H9 (cell line): ENCODE data around the gene CIART. TPM values are rescaled to one million over a fixed set of nuclear protein-coding genes. Genes with fewer than 3 reads are reported as not detected.

Experiments
- DNase-seq: peaks from one replicate; pipeline ENCODE4 v3.0.0-alpha.2; 2017
- H2AFZ ChIP-seq: one replicate; pipeline ENCODE4 v1.6.1; 2013; ENCODE audit warnings: mild to moderate bottlenecking, low read length, control low read depth, moderate library complexity
- H2AK5ac ChIP-seq: 2 replicates; pipeline ENCODE4 v1.6.1; 2013; ENCODE audit warnings: low read length, control low read depth, mixed read lengths; ENCODE audit not compliant: insufficient read length
- H2BK120ac ChIP-seq: one replicate; pipeline ENCODE4 v1.6.1; 2013; ENCODE audit warnings: low read depth, mild to moderate bottlenecking, low read length, control low read depth, inconsistent platforms; ENCODE audit not compliant: poor library complexity, severe bottlenecking
- H2BK12ac ChIP-seq: 2 replicates; pipeline ENCODE4 v1.6.1; 2013; ENCODE audit warnings: low read length, control low read depth, mixed read lengths, low read depth; ENCODE audit not compliant: insufficient read length
- H2BK15ac ChIP-seq: 2 replicates; pipeline ENCODE4 v1.6.1; 2013; ENCODE audit warnings: low read depth, low read length, control low read depth
- H2BK20ac ChIP-seq: one replicate; pipeline ENCODE4 v1.6.1; 2013; ENCODE audit warnings: low read depth, mild to moderate bottlenecking, low read length, control low read depth, inconsistent platforms; ENCODE audit not compliant: poor library complexity, severe bottlenecking
- H2BK5ac ChIP-seq: 2 replicates; pipeline ENCODE4 v1.6.1; 2013; ENCODE audit warnings: low read length, control low read depth, mixed read lengths; ENCODE audit not compliant: insufficient read length
- H3K14ac ChIP-seq: 2 replicates; pipeline ENCODE4 v1.6.1; 2013; ENCODE audit warnings: low read length, control low read depth; ENCODE audit not compliant: insufficient read depth
- H3K18ac ChIP-seq: 2 replicates; pipeline ENCODE4 v1.6.1; 2013; ENCODE audit warnings: low read depth, mild to moderate bottlenecking, mixed read lengths, low read length, control low read depth; ENCODE audit not compliant: insufficient read length
- H3K23ac ChIP-seq: 2 replicates; pipeline ENCODE4 v1.6.1; 2013; ENCODE audit warnings: low read length, control low read depth, mixed read lengths, low read depth; ENCODE audit not compliant: insufficient read length
- H3K23me2 ChIP-seq: 2 replicates; pipeline ENCODE4 v1.6.1; 2013; ENCODE audit warnings: low read depth, mild to moderate bottlenecking, mixed read lengths, low read length, control low read depth; ENCODE audit not compliant: insufficient read length, poor library complexity, severe bottlenecking
- H3K27ac ChIP-seq: 2 replicates; pipeline ENCODE4 v1.5.1; 2013; ENCODE audit warnings: low read length, control low read depth, mixed read lengths, low read depth; ENCODE audit not compliant: insufficient read length
- H3K27me3 ChIP-seq: 2 replicates; pipeline ENCODE4 v1.6.1; 2013; ENCODE audit warnings: low read length, control low read depth, inconsistent platforms; ENCODE audit not compliant: insufficient read depth
- H3K4ac ChIP-seq: 2 replicates; pipeline ENCODE4 v1.6.1; 2013; ENCODE audit warnings: low read depth, mild to moderate bottlenecking, control low read depth, inconsistent platforms, low read length, moderate library complexity
- H3K4me1 ChIP-seq: 2 replicates; pipeline ENCODE4 v1.6.1; 2013; ENCODE audit warnings: low read length, control low read depth, inconsistent platforms; ENCODE audit not compliant: insufficient read depth
- H3K4me2 ChIP-seq: 2 replicates; pipeline ENCODE4 v1.6.1; 2013; ENCODE audit warnings: low read length, control low read depth, mixed read lengths; ENCODE audit not compliant: insufficient read length, insufficient read depth
- H3K56ac ChIP-seq: 2 replicates; pipeline ENCODE4 v1.6.1; 2013; ENCODE audit warnings: low read depth, mild to moderate bottlenecking, mixed read lengths, low read length, control low read depth; ENCODE audit not compliant: insufficient read length
- H3K79me1 ChIP-seq: 2 replicates; pipeline ENCODE4 v1.6.1; 2013; ENCODE audit warnings: low read depth, mild to moderate bottlenecking, moderate library complexity, low read length, control low read depth, inconsistent platforms; ENCODE audit not compliant: insufficient read depth, poor library complexity, severe bottlenecking
- H3K79me2 ChIP-seq: 2 replicates; pipeline ENCODE4 v1.6.1; 2013; ENCODE audit warnings: low read length, control low read depth, inconsistent platforms; ENCODE audit not compliant: insufficient read depth
- H3K9ac ChIP-seq: 2 replicates; pipeline ENCODE4 v1.6.1; 2013; ENCODE audit warnings: low read length, control low read depth, mixed read lengths; ENCODE audit not compliant: insufficient read length; ENCODE audit errors: extremely low read depth
- H3K9me3 ChIP-seq: one replicate; pipeline ENCODE4 v1.6.1; 2013; ENCODE audit warnings: low read depth, low read length, inconsistent platforms; ENCODE audit not compliant: control insufficient read depth
- H3T11ph ChIP-seq: one replicate; pipeline ENCODE4 v1.6.1; 2013; ENCODE audit warnings: mild to moderate bottlenecking, low read length, control low read depth, inconsistent platforms
- H4K20me1 ChIP-seq: one replicate; pipeline ENCODE4 v1.6.1; 2013; ENCODE audit not compliant: control insufficient read depth, insufficient read length, insufficient read depth
- H4K5ac ChIP-seq: 2 replicates; pipeline ENCODE4 v1.6.1; 2013; ENCODE audit warnings: low read depth, mild to moderate bottlenecking, mixed read lengths, low read length, control low read depth; ENCODE audit not compliant: insufficient read length
- H4K8ac ChIP-seq: replicated peaks from 2 replicates; pipeline ENCODE4 v1.6.1; 2013; ENCODE audit warnings: low read length, control low read depth, mixed read lengths, low read depth; ENCODE audit not compliant: insufficient read length
- H4K91ac ChIP-seq: 2 replicates; pipeline ENCODE4 v1.6.1; 2013; ENCODE audit warnings: low read depth, mild to moderate bottlenecking, moderate library complexity, mixed read lengths, low read length, control low read depth; ENCODE audit not compliant: insufficient read length
- H3K27ac Mint-ChIP-seq, 3 experiments: 2 replicates in 2 of 3; 3 replicates in 1 of 3; pipeline ENCODE4 v1.8.0; 2020 to 2021; ENCODE audit warnings: mixed read lengths in 3 of 3, mild to moderate bottlenecking in 1 of 3, moderate library complexity in 1 of 3
- H3K27me3 Mint-ChIP-seq: 2 replicates; pipeline ENCODE4 v1.8.0; 2021; ENCODE audit warnings: low read depth, mild to moderate bottlenecking, moderate library complexity, mixed read lengths
- H3K36me3 Mint-ChIP-seq, 3 experiments: 2 replicates in 2 of 3; 3 replicates in 1 of 3; pipeline ENCODE4 v1.8.0; 2020 to 2021; ENCODE audit warnings: low read depth in 3 of 3, mixed read lengths in 3 of 3; ENCODE audit not compliant: insufficient read depth in 1 of 3
- H3K4me1 Mint-ChIP-seq, 2 experiments: 2 replicates each; pipeline ENCODE4 v1.8.0; 2020; ENCODE audit warnings: mixed read lengths in 2 of 2
- H3K4me3 Mint-ChIP-seq, 2 experiments: 2 replicates in 1 of 2; 3 replicates in 1 of 2; pipeline ENCODE4 v1.8.0; 2020 to 2021; ENCODE audit warnings: mild to moderate bottlenecking in 2 of 2, mixed read lengths in 2 of 2, moderate library complexity in 1 of 2
- H3K9me3 Mint-ChIP-seq, 2 experiments: 2 replicates in 1 of 2; 3 replicates in 1 of 2; pipeline ENCODE4 v1.8.0; 2020; ENCODE audit warnings: mild to moderate bottlenecking in 2 of 2, mixed read lengths in 2 of 2, moderate library complexity in 1 of 2
- WGBS: extraction: QIAGEN DNeasy Blood & Tissue Kit; methylation state at CpG from one replicate; pipeline ENCODE4 v1.1.7; 2013; ENCODE audit warnings: missing lambda C conversion rate, low lambda C conversion rate, mixed read lengths; ENCODE audit not compliant: insufficient read length; ENCODE audit errors: extremely low coverage; 5-methylcytosine and 5-hydroxymethylcytosine counted together
- total RNA-seq: library from RNA; stranded (reverse); gene quantifications from 2 replicates; pipeline ENCODE4 v1.2.1, GENCODE V29; 2021
- TF ChIP-seq, protein P1 (sequence below): fragments of 200-600 bp; sonication (generic); conservative IDR thresholded peaks from 3 replicates; pipeline ENCODE4 v1.8.0; 2021; ENCODE audit warnings: antibody characterized with exemption, mild to moderate bottlenecking

CIART gene
- total RNA-seq, 1 experiment from 2014 or later: 15.6 TPM

DNA sequence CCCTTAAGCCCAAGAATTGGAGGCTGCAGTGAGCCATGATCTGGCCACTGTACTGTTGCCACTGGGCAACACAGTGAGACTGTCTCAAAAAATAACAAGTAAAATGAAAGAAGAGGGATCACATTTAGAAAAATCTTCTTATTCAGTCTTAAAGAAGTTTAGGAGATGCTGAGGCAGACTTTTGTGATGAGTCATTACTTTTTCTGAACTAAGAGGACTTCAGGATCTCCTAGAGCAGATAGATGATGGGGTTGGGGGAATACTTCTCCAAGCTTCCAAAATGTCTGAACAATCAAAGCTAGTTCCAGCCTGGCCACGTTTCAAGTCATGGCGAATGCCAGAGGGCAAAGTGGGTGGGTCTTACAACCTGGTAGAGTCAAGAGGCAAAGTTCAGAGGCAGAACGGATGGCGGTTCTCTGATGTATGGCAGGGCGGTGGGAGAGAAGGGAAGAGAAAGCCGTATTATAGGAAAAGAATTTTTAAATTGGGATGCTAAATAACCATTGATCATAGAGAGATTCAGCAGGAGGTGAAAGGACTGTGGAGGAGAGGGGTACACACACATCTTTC, 2.1 kb upstream of the CIART start:
- H3K23ac ChIP-seq: no peak overlapping the region
- peak overlapping the region in 1 of 2 experiments; percentile 47; a peak in 3 of 5 replicates for H3K4me3 Mint-ChIP-seq
- TF ChIP-seq, protein P1, sequence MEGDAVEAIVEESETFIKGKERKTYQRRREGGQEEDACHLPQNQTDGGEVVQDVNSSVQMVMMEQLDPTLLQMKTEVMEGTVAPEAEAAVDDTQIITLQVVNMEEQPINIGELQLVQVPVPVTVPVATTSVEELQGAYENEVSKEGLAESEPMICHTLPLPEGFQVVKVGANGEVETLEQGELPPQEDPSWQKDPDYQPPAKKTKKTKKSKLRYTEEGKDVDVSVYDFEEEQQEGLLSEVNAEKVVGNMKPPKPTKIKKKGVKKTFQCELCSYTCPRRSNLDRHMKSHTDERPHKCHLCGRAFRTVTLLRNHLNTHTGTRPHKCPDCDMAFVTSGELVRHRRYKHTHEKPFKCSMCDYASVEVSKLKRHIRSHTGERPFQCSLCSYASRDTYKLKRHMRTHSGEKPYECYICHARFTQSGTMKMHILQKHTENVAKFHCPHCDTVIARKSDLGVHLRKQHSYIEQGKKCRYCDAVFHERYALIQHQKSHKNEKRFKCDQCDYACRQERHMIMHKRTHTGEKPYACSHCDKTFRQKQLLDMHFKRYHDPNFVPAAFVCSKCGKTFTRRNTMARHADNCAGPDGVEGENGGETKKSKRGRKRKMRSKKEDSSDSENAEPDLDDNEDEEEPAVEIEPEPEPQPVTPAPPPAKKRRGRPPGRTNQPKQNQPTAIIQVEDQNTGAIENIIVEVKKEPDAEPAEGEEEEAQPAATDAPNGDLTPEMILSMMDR: no peak

More for the DNA sequence above, 2.1 kb upstream of the CIART start:
- DNase-seq: no peak
- no peak overlapping the region for H3K18ac ChIP-seq
- H3K4me1 Mint-ChIP-seq: peaks cover 22 to 27% of the 10 kb centered on the region in 2 experiments
- no peak overlapping the region for H3K4ac ChIP-seq
- H3K4me2 ChIP-seq: no peak overlapping the region
- H2BK15ac ChIP-seq: no peak overlapping the region
- no peaks in the 10 kb centered on the region for H3K79me1 ChIP-seq
- no peak overlapping the region for H2AFZ ChIP-seq
- H2BK12ac ChIP-seq: no peak overlapping the region
- peaks cover 18% of the 10 kb centered on the region for H3K27me3 Mint-ChIP-seq
- no CpG with 5 or more reads among the region's 6 CpGs for WGBS
- no peak overlapping the region for H3K9ac ChIP-seq
- H4K8ac ChIP-seq: no peak overlapping the region
- H3T11ph ChIP-seq: no peak overlapping the region
- no peak overlapping the region for H2BK20ac ChIP-seq
- no peaks in the 10 kb centered on the region for H4K20me1 ChIP-seq
- no peaks in the 10 kb centered on the region for H3K79me2 ChIP-seq
- no peak overlapping the region for H3K14ac ChIP-seq
- H3K23me2 ChIP-seq: peaks cover 17% of the 10 kb centered on the region
- H2AK5ac ChIP-seq: no peak overlapping the region
- H3K27ac Mint-ChIP-seq: peak overlapping the region in 2 of 3 experiments; percentile 5 to 15; a peak in 2 of 7 replicates
- no peak overlapping the region for H3K56ac ChIP-seq
- peaks cover 4 to 37% (median 22%) of the 10 kb centered on the region in 3 experiments; a peak in 6 of 7 replicates for H3K36me3 Mint-ChIP-seq
- no peak overlapping the region for H2BK120ac ChIP-seq
- no peaks in the 10 kb centered on the region for H3K27me3 ChIP-seq
- H2BK5ac ChIP-seq: no peak overlapping the region
- no peaks in the 10 kb centered on the region; a peak in 2 of 5 replicates for H3K9me3 Mint-ChIP-seq
- H3K4me1 ChIP-seq: no peaks in the 10 kb centered on the region
- no peak overlapping the region for H3K27ac ChIP-seq
- H4K91ac ChIP-seq: no peak overlapping the region
- H4K5ac ChIP-seq: no peak overlapping the region
- H3K9me3 ChIP-seq: no peaks in the 10 kb centered on the region
